GM18498 (cell line): ENCODE data around the gene ALOX12B.
A peak's percentile ranks its signal among the peaks of the same experiment; 100 is the strongest.
"Not testable (repeated sequence)": the region's sequence is repeated elsewhere in the genome, so short reads cannot be mapped to it uniquely, and the experiment has no call there.

Source experiments
- ATAC-seq: cut with Tn5 transposase; IDR thresholded peaks from one replicate; pipeline ENCODE4 v1.9.1; 2021; ENCODE audit warnings: mild to moderate bottlenecking, moderate library complexity; ENCODE audit not compliant: unreplicated experiment

Gene ALOX12B

DNA sequence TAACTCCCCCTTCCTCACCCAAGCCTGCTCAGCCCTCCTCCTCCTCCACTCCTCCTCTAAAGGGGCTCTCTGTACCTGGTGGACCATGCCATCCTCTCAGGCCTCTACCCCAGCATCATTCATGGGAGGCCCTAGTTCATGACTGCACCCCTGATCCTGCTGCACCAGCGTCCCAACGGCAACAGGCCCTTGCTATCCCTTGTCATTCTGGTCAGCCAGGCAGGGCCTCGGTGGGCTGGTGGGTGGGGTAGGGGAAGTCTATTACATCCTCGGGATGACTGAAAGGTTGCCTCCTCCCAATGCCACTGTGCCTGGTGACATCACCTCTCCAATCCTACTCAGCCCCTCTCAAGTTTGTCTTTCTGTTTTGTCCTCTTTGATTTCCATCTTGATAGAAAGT lies 19.7 kb downstream of the ALOX12B start:
- ATAC-seq = no peak

DNA sequence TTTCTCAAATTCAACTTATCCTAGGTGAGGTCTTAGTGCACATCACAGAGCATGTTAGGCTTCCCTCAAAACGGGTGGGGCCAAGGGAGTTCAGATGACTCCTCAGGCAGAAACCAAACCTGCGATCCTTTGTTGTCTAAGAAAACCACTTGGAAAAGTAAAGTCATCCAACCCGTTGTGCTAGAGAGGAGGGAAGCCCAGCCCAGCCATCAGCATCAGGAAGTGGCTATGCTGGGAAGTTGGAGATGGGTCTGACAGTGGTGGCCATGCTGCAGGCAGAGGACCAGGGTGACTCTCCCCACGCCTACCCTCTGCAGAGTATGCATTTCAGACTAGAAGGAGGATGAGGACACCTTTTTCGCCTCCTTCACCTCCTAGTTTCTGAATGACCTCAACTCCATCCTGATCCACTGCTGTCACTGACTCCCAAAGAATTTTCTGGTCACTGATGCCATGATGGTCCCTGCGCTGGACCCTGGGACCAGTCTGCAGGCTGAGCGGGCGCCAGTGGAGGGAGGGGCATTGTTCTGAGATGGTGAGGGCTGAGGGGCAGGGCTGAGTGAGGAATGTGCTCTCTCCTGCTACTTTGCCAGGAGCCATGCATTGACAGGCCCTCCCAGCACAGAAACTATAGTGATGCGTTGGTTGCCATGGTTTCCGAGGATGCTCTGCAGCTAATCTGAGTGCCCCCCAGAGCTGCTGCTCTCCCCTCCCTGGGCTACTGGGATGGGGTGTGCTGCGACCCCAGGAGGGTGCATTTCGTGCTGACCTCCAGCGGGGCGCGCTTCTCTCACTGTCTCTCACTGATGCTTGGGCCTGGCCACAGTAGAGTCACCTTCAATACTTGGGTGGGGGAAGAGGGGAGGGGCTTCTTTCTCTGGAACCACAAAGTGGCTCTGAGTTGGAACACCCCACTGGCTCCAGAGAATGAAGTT lies 20.4 kb downstream of the ALOX12B start:
- no peak for ATAC-seq

DNA sequence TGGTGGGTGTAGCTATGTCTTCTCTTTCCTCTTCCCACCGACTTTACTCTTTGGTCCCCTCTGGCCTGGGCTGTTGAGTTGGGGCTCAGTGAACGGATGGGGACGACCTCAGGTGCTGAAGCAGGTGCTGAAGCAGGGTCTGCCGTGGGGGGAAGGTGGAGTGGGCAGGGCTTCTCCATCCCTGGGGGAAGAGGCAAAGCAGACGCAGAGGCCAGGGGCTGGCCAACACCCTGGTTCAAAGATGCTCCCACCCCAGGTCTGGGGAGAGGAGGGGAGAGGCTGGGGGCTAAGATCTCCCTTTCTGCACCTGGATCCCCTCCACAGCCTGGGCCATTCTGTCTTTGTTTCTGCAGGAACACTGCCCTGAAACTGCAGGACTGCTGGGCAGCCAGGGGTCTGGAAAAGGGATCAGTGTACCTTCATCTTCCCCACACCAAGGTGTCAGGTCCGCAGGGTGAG lies 22.9 kb downstream of the ALOX12B start:
- no peak for ATAC-seq

DNA sequence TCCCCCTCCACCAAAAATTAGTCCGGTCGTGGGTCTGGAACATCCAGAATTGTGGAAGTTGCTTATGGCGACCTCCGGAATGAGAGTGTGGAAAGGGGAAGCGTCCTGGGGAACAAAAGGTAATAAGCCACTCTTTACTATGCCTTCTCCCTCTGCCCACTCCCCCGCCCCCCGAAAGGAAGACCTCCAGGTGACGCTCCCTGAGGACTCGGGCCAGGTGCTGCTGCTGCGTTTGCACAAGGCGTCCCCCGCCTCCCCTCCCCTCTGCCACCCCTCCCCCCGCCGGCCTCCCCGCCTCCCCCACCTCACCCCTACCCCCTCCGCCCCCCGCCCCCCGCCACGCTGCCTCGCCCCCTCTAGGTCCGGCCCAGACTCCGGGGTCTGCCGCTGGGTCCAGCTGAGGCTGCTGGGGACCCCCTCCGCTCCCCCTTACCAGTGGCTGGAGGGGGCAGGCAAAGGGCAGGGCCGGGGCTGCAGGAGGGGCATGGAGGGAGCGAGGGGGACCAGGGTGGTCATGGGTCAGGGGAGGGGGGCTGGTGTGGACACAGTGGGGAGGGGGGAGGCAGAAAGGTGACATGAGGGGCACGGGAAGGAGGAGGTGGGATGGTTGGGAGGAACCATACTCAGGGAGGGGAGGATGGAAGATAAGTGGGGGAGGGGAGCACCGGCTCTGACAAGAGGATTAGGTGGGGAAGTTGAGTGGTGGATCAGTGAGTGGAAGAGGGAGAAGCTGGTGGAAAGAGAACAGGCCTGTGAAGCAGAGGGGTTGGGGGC lies 23.6 kb downstream of the ALOX12B start:
- no peak for ATAC-seq

DNA sequence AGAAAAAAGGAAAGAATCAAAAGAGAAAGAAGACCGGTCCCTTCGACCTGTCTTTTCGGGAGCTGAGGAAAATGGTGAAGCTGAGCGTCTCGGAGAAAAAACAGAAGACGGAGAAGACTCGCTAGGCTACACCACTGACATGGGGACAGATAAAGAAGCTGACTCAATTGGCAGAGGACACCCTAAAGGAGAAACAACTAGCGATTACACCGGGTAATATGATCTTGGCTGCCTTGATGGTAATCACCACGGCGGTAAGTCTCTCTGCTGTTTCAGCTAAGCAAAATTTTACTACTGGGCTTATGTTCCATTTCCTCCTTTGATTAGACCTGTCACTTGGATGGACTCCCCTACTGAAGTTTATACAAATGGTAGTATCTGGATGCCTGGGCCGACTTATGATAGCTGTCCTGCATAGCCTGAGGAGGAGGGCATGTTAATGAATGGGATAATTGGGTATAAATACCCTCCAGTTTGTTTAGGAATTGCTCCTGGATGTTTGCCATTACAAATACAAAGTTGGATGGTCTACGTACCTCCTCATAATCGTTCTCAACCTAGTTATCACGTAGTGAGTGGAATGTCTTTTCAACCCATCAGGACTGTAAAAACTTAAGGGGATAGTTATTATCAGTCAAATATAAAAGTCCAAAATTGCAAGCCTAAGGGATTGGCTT lies 24.6 kb downstream of the ALOX12B start:
- no peak for ATAC-seq

DNA sequence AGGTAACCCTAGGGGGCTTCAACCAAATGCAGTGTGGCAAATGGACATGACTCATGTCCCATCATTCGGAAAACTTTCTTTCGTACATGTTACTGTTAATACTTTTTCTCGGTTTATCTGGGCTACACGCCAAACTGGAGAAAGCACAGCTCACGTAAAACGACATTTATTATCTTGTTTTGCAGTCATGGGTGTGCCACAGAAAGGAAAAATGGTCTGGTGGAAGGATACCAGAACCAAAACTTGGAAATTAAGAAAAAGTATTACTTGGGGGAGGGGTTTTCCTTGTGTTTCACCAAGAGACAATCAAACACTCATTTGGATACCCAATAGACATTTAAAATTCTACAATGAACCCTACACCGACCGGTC lies 25.1 kb downstream of the ALOX12B start:
- no peak for ATAC-seq

DNA sequence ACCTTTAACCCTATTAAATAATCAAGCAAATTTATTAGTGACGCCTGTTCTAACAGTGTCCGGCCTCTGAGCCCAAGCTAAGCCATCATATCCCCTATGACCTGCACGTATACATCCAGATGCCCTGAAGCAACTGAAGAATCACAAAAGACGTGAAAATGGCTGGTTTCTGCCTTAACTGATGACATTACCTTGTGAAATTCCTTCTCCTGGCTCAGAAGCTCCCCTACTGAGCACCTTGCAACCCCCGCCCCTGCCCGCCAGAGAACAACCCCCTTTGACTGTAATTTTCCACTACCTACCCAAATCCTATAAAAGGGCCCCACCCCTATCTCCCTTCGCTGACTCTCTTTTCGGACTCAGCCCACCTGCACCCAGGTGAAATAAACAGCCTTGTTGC lies 25.7 kb downstream of the ALOX12B start:
- ATAC-seq = not testable (repeated sequence)

DNA sequence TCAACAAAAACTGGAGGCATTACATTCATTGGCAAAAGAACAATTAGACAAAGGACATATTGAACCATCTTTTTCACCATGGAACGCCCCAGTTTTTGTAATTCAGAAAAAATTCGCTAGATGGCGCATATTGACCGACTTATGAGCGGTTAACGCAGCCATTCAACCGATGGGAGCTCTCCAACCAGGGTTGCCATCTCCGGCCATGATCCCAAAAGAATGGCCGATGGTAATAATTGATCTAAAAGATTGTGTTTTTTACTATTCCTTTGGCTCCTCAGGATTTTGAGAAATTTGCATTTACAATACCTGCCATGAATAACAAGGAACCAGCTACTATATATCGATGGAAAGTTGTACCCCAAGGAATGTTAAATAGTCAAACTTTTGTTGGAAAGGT lies 27.2 kb downstream of the ALOX12B start:
- no peak for ATAC-seq

DNA sequence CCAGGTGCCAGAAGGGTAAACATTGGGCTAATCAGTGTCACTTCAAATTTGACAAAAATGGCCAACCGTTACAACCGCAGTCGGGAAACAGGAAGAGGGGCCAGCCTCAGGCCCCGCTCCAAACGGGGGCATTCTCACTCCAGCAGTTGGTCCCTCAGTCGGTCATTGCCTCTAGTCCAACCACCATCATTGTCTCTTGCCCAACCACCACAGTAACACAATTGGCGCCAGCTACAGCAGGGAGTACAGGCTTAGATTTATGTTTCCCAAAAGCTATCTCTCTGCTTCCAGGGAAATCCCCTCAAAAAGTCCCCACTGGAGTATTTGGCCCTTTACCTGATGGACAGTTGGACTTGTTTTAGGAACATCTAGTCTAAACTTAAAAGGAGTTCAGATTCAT lies 28.4 kb downstream of the ALOX12B start:
- no peak for ATAC-seq

DNA sequence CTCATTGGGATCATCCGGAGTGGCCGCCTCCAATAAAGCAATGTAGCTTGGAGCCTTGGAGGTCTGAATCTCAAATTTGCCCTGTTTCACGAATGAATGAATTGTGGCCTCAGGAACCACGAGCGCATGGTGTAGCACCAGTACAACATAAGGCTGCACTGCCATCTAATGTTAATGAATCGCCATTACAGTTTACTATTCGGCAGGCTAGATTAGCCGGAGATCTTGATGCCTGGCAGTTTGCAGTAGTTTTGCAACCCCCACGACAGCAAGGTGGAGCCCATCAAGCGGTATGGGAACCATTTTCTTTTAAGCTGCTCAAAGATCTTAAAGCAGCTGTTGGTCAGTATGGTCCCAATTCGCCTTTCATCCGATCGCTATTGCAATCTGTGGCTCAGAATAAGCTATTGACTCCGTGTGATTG lies 29.8 kb downstream of the ALOX12B start:
- no peak for ATAC-seq

DNA sequence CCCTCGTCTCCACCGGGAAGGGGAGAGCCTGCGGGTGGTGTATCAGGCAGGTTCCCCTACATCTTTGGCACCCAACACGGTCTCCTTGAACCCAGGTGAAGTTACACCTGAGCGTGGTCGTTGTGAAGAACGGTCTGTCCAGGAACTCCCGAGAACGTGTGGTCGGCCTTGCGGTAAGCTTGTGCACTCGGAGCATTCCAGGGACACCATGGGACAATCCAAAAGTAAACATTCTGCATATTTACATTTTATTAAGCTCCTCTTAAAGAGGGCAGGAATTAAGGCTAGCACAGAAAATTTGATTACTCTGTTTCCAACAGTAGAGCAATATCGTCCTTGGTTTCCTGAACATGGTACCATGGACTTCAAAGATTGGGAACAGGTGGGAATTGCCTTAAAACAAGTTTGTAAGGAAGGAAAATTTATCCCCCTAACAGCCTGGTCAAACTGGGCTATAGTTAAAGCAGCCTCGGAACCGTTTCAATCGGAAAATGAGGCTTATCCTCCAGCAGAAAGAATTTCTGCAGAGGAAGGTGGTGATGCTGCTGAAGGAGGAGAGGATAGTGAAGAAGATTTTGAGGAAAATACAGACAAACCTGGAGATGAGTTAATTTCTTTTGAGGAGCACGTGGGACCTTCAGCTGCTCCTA lies 30.4 kb downstream of the ALOX12B start:
- no peak for ATAC-seq

DNA sequence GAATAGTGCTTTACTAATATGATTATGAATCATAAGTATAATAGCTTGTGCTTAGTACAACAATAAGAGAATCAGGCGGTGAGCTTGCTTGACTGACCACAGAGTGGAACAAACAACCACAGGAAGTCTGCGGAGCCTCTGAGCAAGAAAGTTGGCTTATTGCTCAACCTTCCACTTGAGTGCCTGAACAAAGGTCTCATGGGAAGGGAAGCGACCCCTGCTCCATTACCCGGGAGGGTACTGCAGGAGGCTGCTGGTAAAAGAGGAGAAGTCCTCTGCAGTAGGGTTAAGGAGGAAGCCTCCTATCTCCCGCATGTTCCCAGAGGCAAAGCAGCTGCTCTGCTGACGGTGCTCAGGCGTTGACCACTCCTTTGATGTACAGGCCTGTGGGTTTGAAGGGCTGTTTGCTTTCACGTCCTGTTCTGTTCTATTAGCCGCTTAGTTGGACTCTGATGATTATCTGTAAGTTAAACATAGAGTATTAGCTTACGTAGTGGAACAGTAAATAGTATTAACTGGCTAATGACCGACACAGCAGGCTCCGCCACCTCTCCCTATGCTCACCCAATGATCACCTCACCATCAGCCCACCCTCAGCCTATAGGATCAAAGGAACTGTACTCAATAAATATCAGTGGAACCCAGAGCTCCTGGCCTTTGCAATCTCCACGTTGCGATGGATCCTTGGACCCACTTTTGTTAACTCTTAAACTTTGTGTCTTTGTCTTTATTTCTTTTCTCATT lies 31.1 kb downstream of the ALOX12B start:
- ATAC-seq = peak; percentile 63

DNA sequence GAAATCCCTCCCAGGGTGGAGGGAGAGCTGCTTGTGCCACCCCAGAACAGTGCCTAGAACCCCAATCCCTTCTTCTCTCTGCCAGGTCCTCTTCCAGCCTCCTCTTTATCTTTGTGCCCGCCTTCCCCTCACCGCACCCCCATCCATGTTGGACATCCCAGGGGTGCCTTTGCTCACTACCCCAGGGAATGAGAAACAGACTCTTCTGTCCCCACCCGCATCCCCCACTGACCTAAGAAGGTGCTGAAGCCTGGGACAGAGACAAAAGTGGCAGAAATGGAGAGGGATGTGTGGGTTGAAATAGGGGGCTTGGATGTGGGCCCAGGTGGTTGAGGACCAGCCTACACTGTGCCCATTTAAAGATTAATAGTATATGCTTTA lies 31.7 kb downstream of the ALOX12B start:
- no peak for ATAC-seq

DNA sequence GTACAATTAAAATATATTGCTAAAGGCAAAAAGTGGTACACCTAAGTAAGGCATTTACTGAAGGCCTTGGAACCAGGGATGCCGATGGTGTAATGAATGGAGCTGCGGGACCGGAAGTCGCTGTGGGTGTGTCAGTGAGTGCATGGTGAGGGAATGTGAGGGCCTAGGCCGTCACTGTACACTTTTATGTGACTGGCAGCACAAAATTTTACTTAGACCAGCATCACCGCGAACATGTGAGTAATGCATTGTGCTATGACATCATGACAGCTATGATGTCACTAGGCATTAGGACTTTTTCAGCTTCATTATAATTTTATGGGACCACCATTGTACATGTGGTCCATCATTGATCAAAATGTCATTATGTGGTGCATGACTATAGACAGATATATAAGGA lies 33.9 kb downstream of the ALOX12B start:
- no peak for ATAC-seq

DNA sequence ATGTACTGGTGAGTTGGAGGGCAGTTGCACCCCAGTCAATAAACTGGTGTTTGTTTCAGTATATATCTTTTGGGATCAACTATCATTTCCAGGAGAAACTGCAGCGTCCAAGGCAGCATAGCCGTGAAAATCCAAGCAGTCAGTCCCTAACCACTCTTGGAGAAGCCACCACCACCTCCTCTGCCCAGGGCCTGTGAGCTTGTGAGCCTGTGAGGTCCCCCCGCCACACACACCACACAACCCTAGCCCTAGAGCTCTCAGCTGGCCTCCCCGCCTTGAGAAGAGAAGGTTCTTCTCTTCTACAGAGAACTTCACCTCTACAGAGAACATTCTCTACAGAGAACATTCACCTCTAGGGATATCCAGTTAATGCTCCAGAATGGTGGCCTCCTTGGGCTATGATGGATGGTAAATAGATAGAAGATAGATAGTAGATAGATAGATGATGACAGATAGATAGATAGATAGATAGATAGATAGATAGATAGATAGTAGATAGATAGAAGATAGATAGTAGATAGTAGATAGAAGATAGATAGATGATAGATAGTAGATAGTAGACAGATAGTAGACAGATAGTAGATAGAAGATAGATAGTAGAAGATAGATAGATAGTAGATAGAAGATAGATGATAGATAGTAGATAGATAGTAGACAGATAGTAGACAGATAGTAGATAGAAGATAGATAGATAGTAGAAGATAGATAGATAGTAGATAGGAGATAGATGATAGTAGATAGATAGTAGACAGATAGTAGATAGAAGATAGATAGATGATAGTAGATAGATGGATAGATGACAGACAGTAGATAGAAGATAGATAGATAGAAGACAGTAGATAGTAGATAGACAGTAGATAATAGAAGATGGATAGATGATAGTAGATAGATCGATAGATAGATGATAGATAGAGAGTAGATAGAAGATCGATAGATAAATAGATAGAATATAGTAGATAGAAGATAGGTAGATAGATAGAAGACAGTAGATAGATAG lies 35.0 kb downstream of the ALOX12B start:
- no peak for ATAC-seq

DNA sequence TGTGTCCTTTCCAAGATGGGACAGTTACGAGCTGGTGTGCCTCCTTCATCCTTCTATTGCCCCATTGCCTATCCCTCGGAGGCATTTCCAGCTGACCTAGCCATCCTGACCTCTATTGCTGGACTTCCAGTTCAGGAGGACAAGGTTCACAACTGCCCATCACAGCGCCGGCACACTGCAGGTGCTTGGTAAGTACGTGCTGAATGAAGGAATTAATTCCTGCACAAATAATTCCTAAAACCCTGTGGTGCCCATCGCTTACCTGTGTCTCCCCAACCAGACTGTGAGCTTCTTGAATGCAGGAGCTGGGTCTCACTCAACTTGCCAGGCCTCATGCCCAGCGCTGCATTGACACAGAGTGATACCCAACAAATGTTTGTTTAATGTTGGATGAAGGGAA lies 35.7 kb downstream of the ALOX12B start:
- ATAC-seq = no peak

DNA sequence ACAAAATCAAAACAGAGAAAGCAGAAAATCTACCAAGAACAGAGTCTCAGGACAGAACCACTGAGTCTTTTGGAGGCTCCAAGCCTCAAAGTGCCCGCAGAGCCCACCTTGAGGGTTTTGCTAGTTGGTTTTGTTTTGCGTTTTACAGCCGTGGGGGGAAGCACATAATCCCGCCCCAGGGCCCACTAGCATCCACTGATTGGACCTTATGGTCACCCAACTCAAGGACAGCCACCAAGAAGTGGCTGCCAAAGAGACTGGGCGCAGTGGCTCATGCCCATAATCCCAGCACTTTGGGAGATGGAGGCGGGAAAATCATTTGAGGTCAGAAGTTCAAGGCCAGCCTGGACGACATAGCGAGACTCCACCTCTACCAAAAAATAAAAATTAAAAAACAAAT lies 38.8 kb downstream of the ALOX12B start:
- no peak for ATAC-seq

DNA sequence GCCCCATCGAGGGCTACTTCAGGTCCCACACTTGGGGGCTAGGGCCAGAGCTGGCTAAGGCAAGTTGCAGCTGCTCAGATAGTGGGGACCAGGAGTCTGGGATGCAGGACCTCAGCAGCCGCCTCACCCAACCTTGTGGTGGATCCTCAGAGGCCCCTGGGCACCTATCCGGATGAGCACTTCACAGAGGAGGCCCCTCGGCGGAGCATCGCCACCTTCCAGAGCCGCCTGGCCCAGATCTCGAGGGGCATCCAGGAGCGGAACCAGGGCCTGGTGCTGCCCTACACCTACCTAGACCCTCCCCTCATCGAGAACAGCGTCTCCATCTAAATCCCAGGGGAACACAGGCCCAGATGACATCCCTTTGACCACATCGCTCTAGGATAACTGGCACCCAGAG lies 39.3 kb downstream of the ALOX12B start:
- ATAC-seq = no peak

DNA sequence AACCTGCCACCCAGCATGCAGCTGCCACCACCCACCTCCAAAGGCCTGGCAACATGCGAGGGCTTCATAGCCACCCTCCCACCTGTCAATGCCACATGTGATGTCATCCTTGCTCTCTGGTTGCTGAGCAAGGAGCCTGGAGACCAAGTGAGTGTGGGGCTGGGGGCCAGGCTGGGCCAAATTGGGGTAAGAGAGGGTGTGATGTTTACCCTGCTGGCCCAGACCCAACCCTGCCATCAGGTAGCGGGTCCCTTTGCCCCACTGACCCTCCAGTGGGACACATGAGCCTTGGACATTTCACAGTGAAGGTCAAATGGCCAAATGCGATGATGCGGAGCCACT lies 39.8 kb downstream of the ALOX12B start:
- no peak for ATAC-seq
